GM23248 (cell line): Measurements from ENCODE around the gene SHH.

Experiments used
- EZH2 ChIP-seq: fragments of 200-600 bp; sonication (generic); IDR thresholded peaks from 2 replicates; pipeline ENCODE4 v1.6.1; 2018; ENCODE audit warnings: antibody characterized with exemption, mild to moderate bottlenecking; ENCODE audit not compliant: insufficient read depth, poor library complexity, severe bottlenecking
- EZH2phosphoT487 ChIP-seq: fragments of 200-600 bp; sonication (generic); IDR thresholded peaks from 2 replicates; pipeline ENCODE4 v1.6.1; 2018; ENCODE audit warnings: antibody characterized with exemption, moderate library complexity, mild to moderate bottlenecking, low read depth; ENCODE audit not compliant: insufficient read depth

GRCh38 chr7:155844526-155844925 is 32.3 kb upstream of the SHH start:
- TF ChIP-seq EZH2 (no peak), EZH2phosphoT487 (no peak)
